Left renal cortex interstitium (tissue), 4 donors: Measurements from ENCODE around the gene VWA8. TPM values are rescaled to one million over a fixed set of nuclear protein-coding genes. Genes with fewer than 3 reads are reported as not detected.
"Not testable (repeated sequence)": the region's sequence is repeated elsewhere in the genome, so short reads cannot be mapped to it uniquely, and the experiment has no call there.

Experiments
- DNase-seq, 4 donors: peaks; one replicate each; pipeline ENCODE4 v3.0.0-alpha.2; 2013; ENCODE audit warnings: low read depth in 4 of 4, low spot score in 2 of 4, missing footprints in 1 of 4
- polyA plus RNA-seq, 4 donors: library from polyadenylated mRNA; unstranded; fragments of 120-200 nt; gene quantifications; one replicate each; pipeline ENCODE4 v1.2.1, GENCODE V29; 2013; ENCODE audit not compliant: insufficient read length in 4 of 4

The VWA8 gene
- polyA plus RNA-seq, 4 donors: 18.2 to 23.1 (median 19.5) TPM

- DNase-seq: no peak
These were observed 148.7 kb downstream of the VWA8 start for GRCh38 chr13:41812237-41812636.

DNA sequence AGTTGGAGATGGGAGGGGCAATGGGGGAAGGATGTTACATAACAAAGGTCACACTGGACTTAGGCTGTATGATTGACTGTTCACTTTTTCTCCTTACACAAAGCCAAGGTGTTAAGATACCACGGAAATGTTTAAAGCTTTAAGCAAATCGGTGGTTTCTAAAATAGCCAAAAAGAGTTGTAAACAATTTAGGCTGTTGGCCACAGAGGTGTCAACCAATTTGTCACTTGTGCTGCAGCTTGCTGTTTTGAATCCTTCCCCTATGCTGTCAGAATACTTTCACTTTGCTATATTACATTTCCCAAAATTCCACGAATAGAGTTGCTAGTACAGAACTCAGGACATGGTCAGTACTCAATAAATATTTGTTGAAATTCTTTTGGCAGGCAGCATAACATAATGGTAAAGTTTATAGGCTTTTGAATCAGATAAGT lies 149.3 kb downstream of the VWA8 start:
- no peak for DNase-seq

DNA sequence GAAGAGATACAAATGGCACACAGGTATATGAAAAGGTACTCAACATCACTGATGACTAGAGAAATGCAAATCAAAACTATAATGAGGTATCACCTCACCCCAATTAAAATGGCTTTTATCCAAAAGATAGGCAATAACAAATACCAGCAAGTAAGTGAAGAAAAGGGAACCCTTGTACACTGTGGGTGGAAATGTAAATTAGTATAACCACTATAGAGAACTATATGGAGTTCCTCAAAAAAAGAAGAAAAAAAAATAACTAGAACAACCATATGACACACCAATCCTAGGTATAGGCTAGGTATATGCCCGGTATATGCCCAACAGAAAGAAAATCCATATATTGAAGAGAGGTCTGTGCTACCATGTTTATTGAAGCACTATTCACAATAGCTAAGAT lies 150.9 kb downstream of the VWA8 start:
- DNase-seq: no peak

DNA sequence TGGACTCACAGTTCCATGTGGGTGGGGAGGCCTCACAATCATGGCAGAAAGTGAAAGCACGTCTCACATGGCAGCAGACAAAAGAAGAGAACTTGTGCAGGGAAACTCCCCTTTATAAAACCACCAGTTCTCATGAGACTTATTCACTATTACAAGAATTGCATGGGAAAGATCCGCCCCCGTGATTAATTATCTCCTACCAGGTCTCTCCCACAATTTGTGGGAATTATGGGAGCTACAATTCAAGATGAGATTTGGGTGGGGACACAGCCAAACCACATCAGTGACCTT lies 157.5 kb downstream of the VWA8 start:
- DNase-seq: not testable (repeated sequence)

DNA sequence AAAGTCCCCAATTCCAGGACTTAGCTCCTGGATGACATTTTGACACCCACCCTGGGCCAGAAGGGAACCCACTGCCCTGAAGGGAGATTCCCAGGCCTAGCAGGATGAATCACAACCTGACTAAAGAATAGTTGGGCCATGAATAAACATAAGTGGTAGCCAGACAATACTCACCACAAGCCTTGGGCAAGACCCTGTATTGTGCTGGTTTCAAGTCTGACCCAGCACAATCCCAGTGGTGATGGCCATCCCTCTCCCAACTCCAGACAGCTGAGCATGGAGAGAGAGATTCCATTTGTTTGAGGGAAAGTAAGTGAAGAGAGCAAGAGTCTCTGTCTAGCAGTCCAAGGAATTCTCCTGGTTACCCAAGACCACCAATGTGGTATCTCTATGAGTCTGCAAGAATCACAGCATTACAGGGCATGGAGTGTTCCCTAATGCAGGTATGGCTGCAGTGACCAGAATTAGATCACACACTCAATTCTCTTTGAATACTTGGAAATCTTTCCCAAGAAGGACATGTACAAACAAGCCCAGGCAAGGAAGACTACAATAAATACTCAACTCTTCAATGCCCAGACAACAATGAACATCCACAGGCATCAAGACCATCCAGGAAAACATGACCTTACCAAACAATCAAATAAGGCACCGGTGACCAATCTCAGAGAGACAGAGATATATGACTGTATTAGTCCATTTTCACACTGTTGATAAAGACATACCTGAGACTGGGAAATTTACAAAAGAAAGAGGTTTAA lies 158.0 kb downstream of the VWA8 start:
- DNase-seq: no peak

DNA sequence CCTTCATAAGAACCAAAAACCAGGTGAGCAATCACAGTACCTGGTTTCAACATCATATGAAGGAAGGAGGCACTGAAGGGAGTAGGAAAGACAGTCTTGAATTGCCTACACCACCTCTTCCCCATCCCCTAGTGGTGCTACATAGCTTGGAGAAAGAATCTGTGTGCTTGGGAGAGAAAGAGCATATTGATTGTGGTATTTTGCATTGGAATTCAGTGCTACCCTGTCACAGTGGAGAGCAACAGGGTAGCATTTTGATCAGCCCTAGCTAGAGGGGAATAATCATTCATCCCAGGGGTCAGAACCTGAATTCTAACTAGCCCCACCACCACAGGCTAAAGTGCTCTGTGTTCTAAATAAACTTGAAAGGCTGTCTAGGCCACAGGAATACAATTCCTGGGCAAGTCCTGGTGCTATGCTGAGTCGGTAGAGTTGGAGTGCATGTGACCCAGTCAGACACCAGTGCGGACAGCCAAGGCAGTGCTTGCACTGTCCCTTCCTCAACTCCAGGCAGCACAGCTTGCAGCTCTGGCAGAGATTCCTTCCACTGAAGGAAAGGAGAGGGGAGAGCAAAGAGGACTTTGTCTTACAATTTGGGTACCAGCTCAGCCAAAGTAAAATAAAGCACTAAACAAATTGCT lies 158.7 kb downstream of the VWA8 start:
- DNase-seq: no peak

GRCh38 chr13:41791056-41791455 lies 169.9 kb downstream of the VWA8 start:
- no peak for DNase-seq

DNA sequence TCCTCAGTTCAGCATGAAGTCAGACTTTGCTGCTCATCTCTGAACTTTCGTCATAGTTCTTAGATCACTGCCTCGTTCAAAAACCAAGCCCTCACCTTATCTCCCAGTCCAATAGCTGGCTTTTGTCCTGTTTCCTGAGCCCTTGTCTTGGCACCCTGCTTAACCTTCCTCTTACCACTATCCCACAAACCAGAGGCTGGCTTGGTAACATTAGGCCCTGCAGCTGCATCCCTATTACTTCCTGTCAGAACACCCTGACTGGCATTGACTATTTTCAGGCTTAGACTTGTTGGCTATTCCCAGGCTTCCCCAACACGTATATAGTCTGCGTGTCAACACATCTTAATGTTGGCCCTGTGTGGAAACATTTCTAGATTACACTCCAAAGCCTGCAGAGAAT lies 172.4 kb downstream of the VWA8 start:
- DNase-seq: no peak

- no peak for DNase-seq
These were observed 175.3 kb downstream of the VWA8 start for GRCh38 chr13:41785402-41786172.

DNA sequence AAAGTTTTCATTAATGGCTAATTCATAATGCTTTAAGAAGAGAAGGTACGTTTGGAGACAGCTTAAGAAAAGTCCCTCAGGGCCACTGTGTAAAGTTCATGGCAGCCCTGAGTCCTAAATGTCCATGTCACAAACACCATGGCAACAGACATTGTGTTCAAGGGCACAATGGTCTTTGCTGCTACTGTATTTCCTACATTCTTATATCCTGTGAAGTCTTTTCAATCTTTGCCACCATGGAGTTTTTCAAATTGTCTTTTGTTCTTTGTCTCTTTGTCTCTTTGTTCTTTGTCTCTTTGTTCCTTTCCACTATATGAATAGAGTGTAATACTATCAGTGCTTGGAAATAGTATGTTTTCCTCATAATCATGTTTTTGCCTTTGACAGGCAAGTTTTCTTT lies 178.8 kb downstream of the VWA8 start:
- DNase-seq: no peak

GRCh38 chr13:41780715-41781706 lies 179.9 kb downstream of the VWA8 start:
- no peak for DNase-seq

- no peak for DNase-seq
These were observed 185.7 kb downstream of the VWA8 start for GRCh38 chr13:41775251-41775650.

- no peak for DNase-seq
These were observed 186.2 kb downstream of the VWA8 start for GRCh38 chr13:41774605-41775218.

DNA sequence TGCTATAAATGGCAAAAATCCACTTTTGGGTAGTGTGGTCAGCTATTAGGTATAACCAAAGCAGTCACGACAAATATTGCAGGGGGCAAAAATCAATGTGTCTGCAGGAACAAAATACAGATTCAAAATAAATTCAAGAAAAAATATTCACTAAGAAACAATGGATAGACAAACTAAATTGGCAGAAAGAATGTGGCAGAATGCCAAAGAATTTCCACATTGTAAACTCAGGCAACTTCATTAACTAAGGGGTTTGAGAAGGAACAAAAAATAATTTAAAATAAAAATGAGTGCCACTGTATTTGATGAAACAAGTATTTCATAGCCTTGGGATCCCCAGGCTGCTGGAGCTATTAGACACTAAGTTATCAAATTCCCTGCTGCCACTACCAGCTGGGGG lies 193.1 kb downstream of the VWA8 start:
- DNase-seq: peak in 1 of 4 donors; percentile 8

GRCh38 chr13:41766439-41766838 lies 194.5 kb downstream of the VWA8 start:
- DNase-seq: no peak

GRCh38 chr13:41765813-41766212 lies 195.1 kb downstream of the VWA8 start:
- no peak for DNase-seq

DNA sequence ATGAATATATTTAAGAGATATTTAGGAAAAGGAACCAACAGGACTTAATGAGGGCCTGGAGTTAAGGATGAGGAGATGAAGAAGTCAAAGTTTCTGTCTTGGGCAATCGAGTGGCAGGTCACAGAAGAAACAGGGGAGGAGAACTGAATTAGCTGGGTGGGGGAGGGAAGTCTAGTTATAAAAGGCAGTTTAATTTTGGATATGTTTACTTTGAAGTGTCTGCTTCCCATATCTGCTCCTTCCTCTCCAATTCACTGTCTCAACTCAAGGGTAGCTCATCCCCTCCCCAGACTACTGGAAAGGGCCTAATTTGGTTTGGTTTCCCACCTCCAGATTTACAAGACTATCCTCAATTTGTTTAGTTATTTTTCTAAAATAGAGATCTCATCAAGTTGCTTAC lies 195.9 kb downstream of the VWA8 start:
- DNase-seq: no peak

GRCh38 chr13:41764558-41764957 lies 196.4 kb downstream of the VWA8 start:
- no peak for DNase-seq

DNA sequence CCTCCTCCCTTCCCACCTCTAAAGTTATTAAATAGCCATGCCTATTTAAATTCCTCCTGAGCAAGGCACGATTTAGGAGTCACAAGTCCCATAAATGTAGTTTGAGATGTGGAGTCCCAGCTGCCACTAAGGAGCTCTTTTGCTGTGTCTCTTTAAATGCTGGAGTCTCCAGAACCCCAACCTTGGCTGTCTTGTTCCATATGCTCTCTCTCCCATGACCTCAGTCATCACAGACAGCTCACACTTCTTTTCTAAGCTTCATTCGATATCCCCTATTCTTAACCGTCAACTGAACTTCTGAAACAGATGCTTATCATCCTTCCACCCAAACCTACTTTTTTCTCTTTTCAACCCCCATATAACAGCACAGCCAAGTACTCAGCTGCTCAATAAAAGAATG lies 197.1 kb downstream of the VWA8 start:
- DNase-seq: no peak

- DNase-seq: no peak
These were observed 198.1 kb downstream of the VWA8 start for GRCh38 chr13:41762796-41763195.
